Measurements from ENCODE around the gene EARS2.

DNA sequence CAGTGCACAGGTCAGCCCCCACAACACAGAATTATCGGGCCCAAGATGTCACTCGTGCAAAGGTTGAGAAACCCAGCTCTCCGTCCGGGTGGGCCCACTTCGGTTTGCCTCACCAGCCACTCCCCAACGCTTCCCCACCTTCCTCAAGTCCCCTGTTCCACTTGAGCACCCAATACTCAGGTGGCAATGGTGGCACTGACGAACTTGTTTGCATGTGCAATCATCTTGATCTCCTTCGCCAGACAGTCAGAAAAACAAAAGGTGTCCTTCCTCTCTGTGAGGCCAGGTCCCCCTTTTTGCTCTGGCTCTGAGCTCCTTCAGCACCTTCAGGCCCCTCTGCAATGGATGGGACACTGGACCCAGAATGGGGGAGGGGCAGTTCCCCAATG, 50.5 kb downstream of the EARS2 start:
- TF ChIP-seq CTCF (IDR thresholded peaks at IDR 0.05) (no peak), POLR2A (IDR thresholded peaks at IDR 0.05) (no peak)
